Naive thymus-derived CD8-positive, alpha-beta T cell (primary cell): Measurements from ENCODE around the gene TSPAN2. TPM values are rescaled to one million over a fixed set of nuclear protein-coding genes. Genes with fewer than 3 reads are reported as not detected.

Experiments used
- ATAC-seq, 2 donors: fragments of 150-1000 bp; cut with Tn5 transposase in 1 of 2; sonication (Bioruptor Pico), chemical (Tn5 transposase) in 1 of 2; 1 replicate in 1 of 2; 2 replicates in 1 of 2; pipeline ENCODE4 v1.10.0; 2021; ENCODE audit warnings: mild to moderate bottlenecking in 2 of 2, moderate library complexity in 2 of 2
- POLR2A ChIA-PET: fragments of 350-600 bp; sonication (Branson Sonifier 250); formaldehyde crosslinking; loops from one replicate; lab custom pipeline; 2021; ENCODE audit warnings: antibody characterized with exemption; lab: Charles Lee
- DNase-seq, 10 donors: peaks; one replicate each; pipeline versions ENCODE4 v3.0.0 to v3.0.0-alpha.2; 2020 to 2022
- H3K27ac Mint-ChIP-seq, 10 donors: one replicate each; pipeline ENCODE4 v1.8.0; 2020 to 2022; ENCODE audit warnings: mild to moderate bottlenecking in 10 of 10, mixed read lengths in 10 of 10, moderate library complexity in 4 of 10, inconsistent platforms in 1 of 10
- H3K27me3 Mint-ChIP-seq, 5 donors: one replicate each; pipeline ENCODE4 v1.8.0; 2021 to 2022; ENCODE audit warnings: mixed read lengths in 5 of 5
- H3K36me3 Mint-ChIP-seq, 3 donors: one replicate each; pipeline ENCODE4 v1.8.0; 2020 to 2022; ENCODE audit warnings: mixed read lengths in 3 of 3, mild to moderate bottlenecking in 2 of 3, inconsistent platforms in 1 of 3
- H3K4me1 Mint-ChIP-seq, 4 donors: one replicate each; pipeline ENCODE4 v1.8.0; 2021 to 2022; ENCODE audit warnings: mixed read lengths in 4 of 4
- H3K4me3 Mint-ChIP-seq, 10 donors: one replicate each; pipeline ENCODE4 v1.8.0; 2020 to 2022; ENCODE audit warnings: mild to moderate bottlenecking in 10 of 10, mixed read lengths in 10 of 10, moderate library complexity in 6 of 10, inconsistent platforms in 1 of 10
- H3K9me3 Mint-ChIP-seq, 9 donors: one replicate each; pipeline ENCODE4 v1.8.0; 2020 to 2022; ENCODE audit warnings: mixed read lengths in 9 of 9, mild to moderate bottlenecking in 3 of 9, inconsistent platforms in 1 of 9, moderate library complexity in 1 of 9
- polyA plus RNA-seq, 3 donors: library from polyadenylated mRNA; unstranded; fragments of 300-500 nt; fragmentation: Illumina TruSeq; gene quantifications; one replicate each; pipeline ENCODE4 v1.2.3, GENCODE V29; 2021
- total RNA-seq, 8 experiments: library from RNA in 2 of 8; stranded (reverse) in 2 of 8; gene quantifications; one replicate each; pipeline ENCODE4 v1.2.3 and lab custom pipeline; 2021 to 2026

Gene TSPAN2
- total and polyA plus RNA-seq, 5 experiments from 2014 or later: 0.68 to 16.3 (median 0.92) TPM

- DNase-seq: no peak
- peaks cover 3 to 15% (median 5%) of the 10 kb centered on the region in 3 donors for H3K36me3 Mint-ChIP-seq
- H3K27me3 Mint-ChIP-seq: peaks cover 3 to 14% (median 10%) of the 10 kb centered on the region in 5 donors
- H3K4me1 Mint-ChIP-seq: no peaks in the 10 kb centered on the region
- POLR2A ChIA-PET: no interaction called here
- no peak for ATAC-seq
- H3K4me3 Mint-ChIP-seq: no peak overlapping the region
- peaks cover 5 to 29% (median 17%) of the 10 kb centered on the region in 9 donors for H3K9me3 Mint-ChIP-seq
- H3K27ac Mint-ChIP-seq: no peak overlapping the region
These were observed 38.2 kb upstream of the TSPAN2 start for GRCh38 chr1:115127539-115127938.

- POLR2A ChIA-PET: no interaction called here
These were observed 37.2 kb upstream of the TSPAN2 start for GRCh38 chr1:115126516-115126915.

DNA sequence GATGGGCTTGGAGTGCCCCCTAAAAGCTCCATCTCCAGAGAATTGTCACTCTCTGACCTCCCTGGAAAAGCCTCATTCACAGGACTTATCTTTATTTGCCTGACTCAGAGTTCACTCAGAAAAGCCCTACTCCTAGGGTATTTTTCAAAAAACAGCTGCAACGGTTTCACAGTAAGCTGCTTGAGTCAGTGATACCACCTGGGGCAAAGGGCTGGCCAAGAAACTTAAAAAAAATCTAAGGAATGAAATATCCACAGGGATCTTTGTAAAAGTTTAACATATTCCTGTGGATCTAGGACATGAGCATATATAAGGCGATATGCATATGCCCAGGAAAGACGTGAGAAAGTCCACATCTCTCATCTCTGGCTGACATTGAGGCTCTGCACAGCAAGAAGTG lies 33.8 kb upstream of the TSPAN2 start:
- ATAC-seq (no peak), DNase-seq (no peak)
- H3K4me1 Mint-ChIP-seq: no peaks in the 10 kb centered on the region
- H3K36me3 Mint-ChIP-seq: peaks cover 3 to 33% (median 11%) of the 10 kb centered on the region in 3 donors
- peaks cover 14 to 62% (median 41%) of the 10 kb centered on the region in 9 donors for H3K9me3 Mint-ChIP-seq
- H3K27me3 Mint-ChIP-seq: peaks cover 10 to 21% (median 12%) of the 10 kb centered on the region in 5 donors
- no peak overlapping the region for H3K27ac Mint-ChIP-seq
- no peak overlapping the region for H3K4me3 Mint-ChIP-seq
- POLR2A ChIA-PET: no interaction called here

More at GRCh38 chr1:115126516-115126915, 37.2 kb upstream of the TSPAN2 start:
- no peak overlapping the region for H3K27ac Mint-ChIP-seq
- H3K27me3 Mint-ChIP-seq: peaks cover 3 to 19% (median 14%) of the 10 kb centered on the region in 5 donors
- H3K9me3 Mint-ChIP-seq: peaks cover 10 to 39% (median 26%) of the 10 kb centered on the region in 9 donors
- H3K4me3 Mint-ChIP-seq: no peak overlapping the region
- no peaks in the 10 kb centered on the region for H3K4me1 Mint-ChIP-seq
- H3K36me3 Mint-ChIP-seq: peaks cover 3 to 23% (median 8%) of the 10 kb centered on the region in 3 donors
- ATAC-seq (no peak), DNase-seq (no peak)

DNA sequence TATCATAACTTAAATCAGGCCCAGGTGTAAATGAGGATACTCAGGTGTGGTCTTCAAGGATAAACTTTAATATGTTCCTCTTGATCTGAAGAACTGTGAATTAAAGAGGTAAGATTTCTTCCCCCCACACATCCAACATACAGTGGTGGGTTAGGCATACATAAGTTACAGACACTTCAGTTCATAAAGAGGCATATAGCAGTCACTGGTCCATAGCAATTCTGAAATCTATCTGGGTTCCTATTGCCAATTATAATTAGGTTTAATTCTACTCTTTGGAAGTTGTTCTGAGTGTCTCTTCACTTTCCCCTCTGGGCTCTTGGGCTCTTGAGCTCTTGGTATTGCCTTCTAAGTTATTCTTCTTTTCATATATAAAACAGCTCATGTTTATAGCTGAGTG lies 32.5 kb upstream of the TSPAN2 start:
- no peak overlapping the region for H3K4me3 Mint-ChIP-seq
- H3K9me3 Mint-ChIP-seq: peaks cover 14 to 62% (median 41%) of the 10 kb centered on the region in 9 donors
- H3K27ac Mint-ChIP-seq: no peak overlapping the region
- DNase-seq (no peak), ATAC-seq (no peak)
- POLR2A ChIA-PET: no interaction called here
- H3K4me1 Mint-ChIP-seq: no peaks in the 10 kb centered on the region
- peaks cover 3 to 33% (median 11%) of the 10 kb centered on the region in 3 donors for H3K36me3 Mint-ChIP-seq
- peaks cover 9 to 24% (median 12%) of the 10 kb centered on the region in 5 donors for H3K27me3 Mint-ChIP-seq

DNA sequence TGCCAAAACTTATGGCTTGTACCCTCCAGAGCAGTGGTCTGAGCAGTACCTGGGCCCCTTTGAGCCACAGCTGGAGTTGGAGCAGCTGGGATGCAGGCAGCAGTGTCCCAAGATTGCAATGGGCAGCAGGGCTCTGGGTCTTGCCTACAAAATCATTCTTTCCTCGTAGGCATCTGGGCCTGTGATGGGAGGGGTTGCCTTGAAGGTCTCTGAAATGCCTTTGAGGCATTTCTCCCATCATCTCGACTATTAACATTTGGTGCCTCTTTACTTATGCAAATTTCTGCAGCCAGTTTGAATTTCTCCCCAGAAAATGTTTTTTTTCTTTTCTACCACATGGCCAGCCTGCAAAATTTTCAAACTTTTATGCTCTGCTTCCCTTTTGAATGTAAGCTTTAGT lies 31.0 kb upstream of the TSPAN2 start:
- no peak overlapping the region for H3K4me3 Mint-ChIP-seq
- POLR2A ChIA-PET: no interaction called here

GRCh38 chr1:115118611-115119010 lies 29.3 kb upstream of the TSPAN2 start:
- Mint-ChIP-seq H3K27me3 (peaks cover 7 to 19% (median 11%) of the 10 kb centered on the region in 5 donors), H3K36me3 (peaks cover 3 to 27% (median 7%) of the 10 kb centered on the region in 3 donors), H3K9me3 (peaks cover 10 to 42% (median 30%) of the 10 kb centered on the region in 9 donors), H3K4me3 (no peak overlapping the region), H3K4me1 (peaks cover 0 to 3% (median 0%) of the 10 kb centered on the region in 4 donors), H3K27ac (no peak overlapping the region)
- ATAC-seq: no peak
- no peak for DNase-seq
- POLR2A ChIA-PET: no interaction called here

More for the DNA sequence above, 31.0 kb upstream of the TSPAN2 start:
- peaks cover 14 to 57% (median 41%) of the 10 kb centered on the region in 9 donors for H3K9me3 Mint-ChIP-seq
- peaks cover 3 to 33% (median 11%) of the 10 kb centered on the region in 3 donors for H3K36me3 Mint-ChIP-seq
- H3K27me3 Mint-ChIP-seq: peaks cover 9 to 21% (median 12%) of the 10 kb centered on the region in 5 donors
- ATAC-seq (no peak), DNase-seq (no peak)
- H3K27ac Mint-ChIP-seq: no peak overlapping the region
- H3K4me1 Mint-ChIP-seq: no peaks in the 10 kb centered on the region

DNA sequence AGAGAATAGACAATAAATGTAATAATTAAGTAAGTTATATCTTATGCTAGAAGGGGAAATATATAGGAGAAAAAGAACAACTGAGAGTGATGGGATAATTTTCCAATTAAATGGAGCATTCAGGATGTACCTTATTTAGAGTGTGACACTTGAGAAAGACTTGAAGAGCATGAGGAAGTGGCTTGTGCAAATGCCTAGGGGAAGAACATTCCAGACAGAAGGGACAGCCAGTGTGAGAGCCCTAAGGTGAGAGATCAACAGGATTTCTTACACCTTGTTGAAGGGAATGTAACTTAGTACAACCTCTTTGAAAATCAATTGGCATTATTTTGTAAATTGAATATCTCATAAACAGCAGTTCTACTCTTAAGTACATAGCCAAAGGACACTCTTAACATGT lies 28.8 kb upstream of the TSPAN2 start:
- peaks cover 0 to 3% (median 0%) of the 10 kb centered on the region in 4 donors for H3K4me1 Mint-ChIP-seq
- peaks cover 10 to 36% (median 26%) of the 10 kb centered on the region in 9 donors for H3K9me3 Mint-ChIP-seq
- H3K27me3 Mint-ChIP-seq: peaks cover 5 to 15% (median 11%) of the 10 kb centered on the region in 5 donors
- H3K36me3 Mint-ChIP-seq: peaks cover 2 to 22% (median 7%) of the 10 kb centered on the region in 3 donors
- no peak overlapping the region for H3K27ac Mint-ChIP-seq
- DNase-seq (no peak), ATAC-seq (no peak)
- H3K4me3 Mint-ChIP-seq: no peak overlapping the region
- POLR2A ChIA-PET: no interaction called here

GRCh38 chr1:115117298-115117697 lies 28.0 kb upstream of the TSPAN2 start:
- Mint-ChIP-seq H3K27ac (no peak overlapping the region), H3K4me1 (peaks cover 0 to 7% (median 5%) of the 10 kb centered on the region in 4 donors), H3K36me3 (peaks cover 0 to 18% (median 3%) of the 10 kb centered on the region in 3 donors), H3K4me3 (no peak overlapping the region), H3K27me3 (peaks cover 3 to 14% (median 7%) of the 10 kb centered on the region in 5 donors), H3K9me3 (peaks cover 9 to 31% (median 19%) of the 10 kb centered on the region in 9 donors)
- DNase-seq: no peak
- POLR2A ChIA-PET: no interaction called here
- ATAC-seq: no peak

DNA sequence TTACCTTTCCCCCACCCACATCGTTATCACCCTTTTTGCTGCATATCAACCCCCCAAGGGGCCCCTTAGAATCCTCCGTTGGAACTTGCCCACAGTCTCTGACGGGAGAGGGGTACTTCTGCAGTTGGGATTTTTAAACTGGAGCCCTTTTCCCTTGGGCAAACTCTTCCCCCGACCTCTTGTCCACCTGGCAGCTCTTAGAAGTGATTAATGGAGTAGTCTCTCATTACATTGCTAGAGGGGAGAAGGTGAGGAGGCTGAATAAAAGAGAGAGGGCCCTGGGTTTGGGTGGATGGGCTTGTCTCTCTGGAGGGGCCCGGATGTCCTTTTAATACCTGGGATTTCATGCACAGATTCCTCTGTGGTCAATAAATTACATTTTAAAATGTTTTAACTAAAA lies 27.2 kb upstream of the TSPAN2 start:
- Mint-ChIP-seq H3K36me3 (peaks cover 0 to 10% (median 3%) of the 10 kb centered on the region in 3 donors), H3K9me3 (peaks cover 4 to 23% (median 11%) of the 10 kb centered on the region in 9 donors), H3K4me1 (peaks cover 0 to 9% (median 5%) of the 10 kb centered on the region in 4 donors), H3K4me3 (no peak overlapping the region), H3K27ac (no peak overlapping the region), H3K27me3 (peaks cover 0 to 11% (median 3%) of the 10 kb centered on the region in 5 donors)
- POLR2A ChIA-PET: no interaction called here
- ATAC-seq: no peak
- DNase-seq: no peak

- peaks cover 0 to 15% (median 4%) of the 10 kb centered on the region in 9 donors for H3K9me3 Mint-ChIP-seq
- POLR2A ChIA-PET: no interaction called here
- ATAC-seq (no peak), DNase-seq (no peak)
- H3K27ac Mint-ChIP-seq: no peak overlapping the region
- peaks cover 0 to 9% (median 5%) of the 10 kb centered on the region in 4 donors for H3K4me1 Mint-ChIP-seq
- peaks cover 0 to 4% (median 0%) of the 10 kb centered on the region in 3 donors for H3K36me3 Mint-ChIP-seq
- H3K4me3 Mint-ChIP-seq: no peak overlapping the region
- peaks cover 0 to 11% (median 3%) of the 10 kb centered on the region in 5 donors for H3K27me3 Mint-ChIP-seq
These were observed 26.3 kb upstream of the TSPAN2 start for GRCh38 chr1:115115521-115116161.

DNA sequence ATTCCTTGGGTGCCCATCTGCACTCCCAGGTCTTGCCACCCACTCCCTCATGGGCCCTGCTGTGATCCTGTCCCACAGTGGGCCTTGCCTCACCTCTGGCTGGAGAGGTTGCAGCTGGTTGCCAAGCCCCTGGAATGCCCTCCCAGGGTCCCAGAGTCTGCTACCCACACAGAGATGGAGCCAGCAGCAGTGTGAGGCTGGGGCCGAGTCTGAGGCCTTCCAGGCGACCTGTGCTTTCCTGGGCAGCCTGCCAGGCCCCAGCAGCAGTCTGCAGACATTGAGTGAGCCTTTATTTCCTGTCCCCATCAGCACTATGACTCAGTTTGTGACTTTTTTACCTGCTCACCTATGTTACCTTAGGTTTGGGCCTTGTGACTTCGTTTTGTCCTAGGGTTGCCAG lies 25.0 kb upstream of the TSPAN2 start:
- H3K4me3 Mint-ChIP-seq: no peak overlapping the region
- POLR2A ChIA-PET: no interaction called here
- peaks cover 0 to 6% (median 0%) of the 10 kb centered on the region in 5 donors for H3K27me3 Mint-ChIP-seq
- peaks cover 2 to 9% (median 5%) of the 10 kb centered on the region in 4 donors for H3K4me1 Mint-ChIP-seq
- no peak for DNase-seq
- H3K9me3 Mint-ChIP-seq: peaks cover 0 to 14% (median 7%) of the 10 kb centered on the region in 9 donors
- peak overlapping the region in 2 of 10 donors; percentile 53 to 56 for H3K27ac Mint-ChIP-seq
- peaks cover 0 to under 1% (median 0%) of the 10 kb centered on the region in 3 donors for H3K36me3 Mint-ChIP-seq
- peak in 1 of 2 donors; percentile 25 for ATAC-seq

- Mint-ChIP-seq H3K4me3 (no peak overlapping the region), H3K27ac (peak overlapping the region in 1 of 10 donors; percentile 61), H3K36me3 (peaks cover 0 to 6% (median 0%) of the 10 kb centered on the region in 3 donors), H3K9me3 (peaks cover 0 to 16% (median 3%) of the 10 kb centered on the region in 9 donors), H3K4me1 (peaks cover 2 to 9% (median 6%) of the 10 kb centered on the region in 4 donors), H3K27me3 (peaks cover 0 to 5% (median 0%) of the 10 kb centered on the region in 5 donors)
- DNase-seq: no peak
- no peak for ATAC-seq
- POLR2A ChIA-PET: no interaction called here
These were observed 24.5 kb upstream of the TSPAN2 start for GRCh38 chr1:115113766-115114165.
